ENCODE data around the gene SLC26A11. TPM values are rescaled to one million over a fixed set of nuclear protein-coding genes. Genes with fewer than 3 reads are reported as not detected.

The SLC26A11 gene
- total and polyA plus RNA-seq, 2 of the 13 experiments (the other 11 are each of a cell fraction or from before 2014, with no cell fraction given) = 8.7 to 13.2 TPM

DNA sequence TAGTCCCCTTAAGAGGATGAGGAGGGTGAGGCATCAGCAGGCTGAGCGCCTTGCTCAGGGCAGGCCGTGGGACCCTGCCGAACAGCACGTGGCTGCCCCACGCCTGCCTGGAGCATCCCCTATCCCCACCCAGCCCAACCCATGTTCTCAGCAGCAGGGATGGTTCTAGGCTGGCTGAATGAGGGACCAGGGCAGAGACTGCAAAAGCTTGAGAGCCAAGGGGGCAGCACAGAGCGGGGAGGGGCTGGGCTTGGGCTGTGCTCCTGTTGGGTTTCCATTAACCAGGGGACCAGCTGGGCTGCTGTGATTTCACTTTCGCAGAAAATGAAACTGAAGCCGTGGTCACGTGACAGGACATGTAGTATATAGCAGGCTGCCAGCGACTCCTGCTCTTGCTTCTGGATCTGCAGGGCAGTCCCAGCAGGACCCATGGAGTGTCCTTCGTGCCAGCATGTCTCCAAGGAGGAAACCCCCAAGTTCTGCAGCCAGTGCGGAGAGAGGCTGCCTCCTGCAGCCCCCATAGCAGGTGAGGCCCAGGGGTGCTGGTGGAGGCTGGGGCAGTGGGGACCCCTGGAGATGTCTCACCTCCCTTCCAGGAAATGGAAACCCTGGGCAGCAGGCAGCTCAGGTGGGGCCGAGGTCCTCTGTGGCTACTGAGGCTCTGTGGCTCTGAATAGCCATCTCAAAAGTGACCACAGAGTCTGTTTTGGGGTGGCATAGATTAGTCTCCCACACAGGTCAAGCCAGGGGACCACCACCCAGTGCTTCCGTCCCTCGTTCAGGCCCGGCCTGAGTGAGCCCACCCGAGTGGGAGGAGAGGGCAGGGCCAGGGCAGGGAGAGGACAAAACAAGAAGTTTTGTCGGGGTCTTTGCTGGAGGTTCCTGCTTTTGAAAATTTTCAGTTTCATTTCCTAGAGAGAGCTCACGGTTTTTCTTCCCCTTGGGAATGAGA lies 43.3 kb downstream of the SLC26A11 start (continued):
- no peak for TF ChIP-seq ZNF746 (CRISPR knock-in tag; IDR thresholded peaks at IDR 0.05)
- TF ChIP-seq, protein P1, sequence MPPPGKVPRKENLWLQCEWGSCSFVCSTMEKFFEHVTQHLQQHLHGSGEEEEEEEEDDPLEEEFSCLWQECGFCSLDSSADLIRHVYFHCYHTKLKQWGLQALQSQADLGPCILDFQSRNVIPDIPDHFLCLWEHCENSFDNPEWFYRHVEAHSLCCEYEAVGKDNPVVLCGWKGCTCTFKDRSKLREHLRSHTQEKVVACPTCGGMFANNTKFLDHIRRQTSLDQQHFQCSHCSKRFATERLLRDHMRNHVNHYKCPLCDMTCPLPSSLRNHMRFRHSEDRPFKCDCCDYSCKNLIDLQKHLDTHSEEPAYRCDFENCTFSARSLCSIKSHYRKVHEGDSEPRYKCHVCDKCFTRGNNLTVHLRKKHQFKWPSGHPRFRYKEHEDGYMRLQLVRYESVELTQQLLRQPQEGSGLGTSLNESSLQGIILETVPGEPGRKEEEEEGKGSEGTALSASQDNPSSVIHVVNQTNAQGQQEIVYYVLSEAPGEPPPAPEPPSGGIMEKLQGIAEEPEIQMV (CRISPR knock-in tag; IDR thresholded peaks at IDR 0.05; ENCODE audit: low read depth) = 0 out of 2 replicates have a peak, but pooled peaks have one; percentile 57
- TF ChIP-seq ISX (CRISPR knock-in tag; conservative IDR thresholded peaks at IDR 0.05) = no peak
- TF ChIP-seq DPF2 (CRISPR knock-in tag; IDR thresholded peaks at IDR 0.05; ENCODE audit: borderline replicate concordance, low read depth) = no peak
- no peak for TF ChIP-seq ZNF318 (CRISPR knock-in tag; IDR thresholded peaks at IDR 0.05)
- peak; percentile 64; the same call in 1 of the 2 replicates for TF ChIP-seq ZNF563 (CRISPR knock-in tag; IDR thresholded peaks at IDR 0.05)
- no peak; the same call in 1 of the 2 replicates for TF ChIP-seq ZFP82 (CRISPR knock-in tag; IDR thresholded peaks at IDR 0.05; ENCODE audit: borderline replicate concordance)
- TF ChIP-seq, protein P2, sequence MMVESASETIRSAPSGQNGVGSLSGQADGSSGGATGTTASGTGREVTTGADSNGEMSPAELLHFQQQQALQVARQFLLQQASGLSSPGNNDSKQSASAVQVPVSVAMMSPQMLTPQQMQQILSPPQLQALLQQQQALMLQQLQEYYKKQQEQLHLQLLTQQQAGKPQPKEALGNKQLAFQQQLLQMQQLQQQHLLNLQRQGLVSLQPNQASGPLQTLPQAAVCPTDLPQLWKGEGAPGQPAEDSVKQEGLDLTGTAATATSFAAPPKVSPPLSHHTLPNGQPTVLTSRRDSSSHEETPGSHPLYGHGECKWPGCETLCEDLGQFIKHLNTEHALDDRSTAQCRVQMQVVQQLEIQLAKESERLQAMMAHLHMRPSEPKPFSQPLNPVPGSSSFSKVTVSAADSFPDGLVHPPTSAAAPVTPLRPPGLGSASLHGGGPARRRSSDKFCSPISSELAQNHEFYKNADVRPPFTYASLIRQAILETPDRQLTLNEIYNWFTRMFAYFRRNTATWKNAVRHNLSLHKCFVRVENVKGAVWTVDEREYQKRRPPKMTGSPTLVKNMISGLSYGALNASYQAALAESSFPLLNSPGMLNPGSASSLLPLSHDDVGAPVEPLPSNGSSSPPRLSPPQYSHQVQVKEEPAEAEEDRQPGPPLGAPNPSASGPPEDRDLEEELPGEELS (CRISPR knock-in tag; IDR thresholded peaks at IDR 0.05) = peak; percentile 33; the same call in 1 of the 2 replicates
- TF ChIP-seq NFE2 (CRISPR knock-in tag; IDR thresholded peaks at IDR 0.05) = no peak
- peak; percentile 76; the same call in 1 of the 2 replicates for TF ChIP-seq ETV6 (CRISPR knock-in tag; conservative IDR thresholded peaks at IDR 0.05)
- TF ChIP-seq SMARCE1 (IDR thresholded peaks at IDR 0.05; ENCODE audit: borderline replicate concordance) = no peak
- TF ChIP-seq DMAP1 (CRISPR knock-in tag; IDR thresholded peaks at IDR 0.05) = 0 out of 2 replicates have a peak, but pooled peaks have one; percentile 52
- TF ChIP-seq POLR2AphosphoS5 (IDR thresholded peaks at IDR 0.05; ENCODE audit: low read depth, low read length) = peak; percentile 98
- no peak; the same call in 1 of the 2 replicates for TF ChIP-seq EHMT2 (IDR thresholded peaks at IDR 0.05; ENCODE audit: borderline replicate concordance, low read depth, low read length)
- no peak for TF ChIP-seq ATF3 (CRISPR knock-in tag; IDR thresholded peaks at IDR 0.05)
- peak; percentile 53; the same call in 1 of the 2 replicates for TF ChIP-seq CHD2 (IDR thresholded peaks at IDR 0.05; ENCODE audit: low read depth, low read length)
- TF ChIP-seq AKAP8 (CRISPR knock-in tag; IDR thresholded peaks at IDR 0.05) = peak; percentile 98

Measured in HepG2 (cell line).